Measurements from ENCODE around the gene PPP2R1B. TPM values are rescaled to one million over a fixed set of nuclear protein-coding genes. Genes with fewer than 3 reads are reported as not detected.

Gene PPP2R1B
- polyA plus RNA-seq, 1 donor from 2014 or later: 10.4 TPM

GRCh38 chr11:111782109-111782741 lies 16.0 kb upstream of the PPP2R1B start:
- Histone ChIP-seq H3F3A (ENCODE audit: insufficient read depth, low read length, poor library complexity, severe bottlenecking) (no peaks in the 10 kb centered on the region), H3K79me2 (replicated peaks; ENCODE audit: insufficient read depth, low read length) (no peaks in the 10 kb centered on the region), H3K27ac (ENCODE audit: low read length) (no peak overlapping the region), H3K4me2 (ENCODE audit: low read length) (no peak overlapping the region), H3K9me2 (ENCODE audit: insufficient read depth, low read length) (no peaks in the 10 kb centered on the region), H3K27me3 (ENCODE audit: insufficient read depth, low read depth, low read length) (no peaks in the 10 kb centered on the region), H3K9me3 (ENCODE audit: low read length) (no peaks in the 10 kb centered on the region), H3K36me3 (ENCODE audit: insufficient read depth, low read length) (no peaks in the 10 kb centered on the region), H3K4me3 (ENCODE audit: low read length) (no peak overlapping the region), H2AFZ (ENCODE audit: low read depth, low read length) (no peak overlapping the region), H3K9ac (ENCODE audit: low read length) (no peak overlapping the region), H4K20me1 (ENCODE audit: insufficient read depth) (no peaks in the 10 kb centered on the region)
- TF ChIP-seq EZH2 (IDR thresholded peaks at IDR 0.05; ENCODE audit: borderline replicate concordance, insufficient read depth, low read length, poor library complexity, severe bottlenecking) (no peak), TAF1 (IDR thresholded peaks at IDR 0.05; ENCODE audit: low read depth) (no peak), MXI1 (conservative IDR thresholded peaks at IDR 0.05; ENCODE audit: poor library complexity, severe bottlenecking) (no peak), CTCF (IDR thresholded peaks at IDR 0.05; ENCODE audit: poor library complexity, severe bottlenecking) (no peak), REST (IDR thresholded peaks at IDR 0.05; ENCODE audit: borderline replicate concordance) (no peak), SMC3 (conservative IDR thresholded peaks at IDR 0.05; ENCODE audit: poor library complexity) (no peak), RAD21 (conservative IDR thresholded peaks at IDR 0.05) (no peak), EP300 (conservative IDR thresholded peaks at IDR 0.05; ENCODE audit: poor library complexity, severe bottlenecking) (no peak), POLR2AphosphoS5 (IDR thresholded peaks at IDR 0.05) (no peak)

- Histone ChIP-seq H3K79me2 (replicated peaks; ENCODE audit: insufficient read depth, low read length) (no peaks in the 10 kb centered on the region), H3K4me3 (ENCODE audit: low read length) (no peak overlapping the region), H4K20me1 (ENCODE audit: insufficient read depth) (no peaks in the 10 kb centered on the region), H3K27ac (ENCODE audit: low read length) (no peak overlapping the region), H3K9me2 (ENCODE audit: insufficient read depth, low read length) (no peaks in the 10 kb centered on the region), H3K4me2 (ENCODE audit: low read length) (no peak overlapping the region), H3K27me3 (ENCODE audit: insufficient read depth, low read depth, low read length) (no peaks in the 10 kb centered on the region), H3F3A (ENCODE audit: insufficient read depth, low read length, poor library complexity, severe bottlenecking) (no peaks in the 10 kb centered on the region), H3K9me3 (ENCODE audit: low read length) (no peaks in the 10 kb centered on the region), H3K36me3 (ENCODE audit: insufficient read depth, low read length) (no peaks in the 10 kb centered on the region), H3K9ac (ENCODE audit: low read length) (no peak overlapping the region), H2AFZ (ENCODE audit: low read depth, low read length) (no peak overlapping the region)
- TF ChIP-seq REST (IDR thresholded peaks at IDR 0.05; ENCODE audit: borderline replicate concordance): no peak
- no peak for TF ChIP-seq TAF1 (IDR thresholded peaks at IDR 0.05; ENCODE audit: low read depth)
- TF ChIP-seq POLR2AphosphoS5 (IDR thresholded peaks at IDR 0.05): no peak
- no peak for TF ChIP-seq CTCF (IDR thresholded peaks at IDR 0.05; ENCODE audit: poor library complexity, severe bottlenecking)
- TF ChIP-seq SMC3 (conservative IDR thresholded peaks at IDR 0.05; ENCODE audit: poor library complexity): no peak
- no peak for TF ChIP-seq EZH2 (IDR thresholded peaks at IDR 0.05; ENCODE audit: borderline replicate concordance, insufficient read depth, low read length, poor library complexity, severe bottlenecking)
- no peak for TF ChIP-seq MXI1 (conservative IDR thresholded peaks at IDR 0.05; ENCODE audit: poor library complexity, severe bottlenecking)
Observed at GRCh38 chr11:111779118-111779517, 12.9 kb upstream of the PPP2R1B start.

All from neural cell (in vitro differentiated cells).